A549 (cell line): Measurements from ENCODE around the gene ITPRIP. TPM values are rescaled to one million over a fixed set of nuclear protein-coding genes. Genes with fewer than 3 reads are reported as not detected.

ENCODE experiments used
- ATAC-seq, 2 experiments: fragments of 200-7000 bp in 1 of 2; fragments of >200 bp in 1 of 2; cut with Nextera tagmentation in 1 of 2; cut with Tn5 transposase in 1 of 2; 3 replicates each; pipeline versions ENCODE4 v1.8.0 to v1.9.1; 2018 to 2020; ENCODE audit warnings: mild to moderate bottlenecking in 1 of 2, moderate library complexity in 1 of 2
- CTCF ChIA-PET: fragments of 300-600 bp; sonication (Branson Sonifier 250); formaldehyde crosslinking; extraction: SDS; loops from one replicate; lab custom pipeline; 2021; ENCODE audit warnings: antibody characterized with exemption, inconsistent platforms; lab: Yijun Ruan, JAX
- POLR2A ChIA-PET: fragments of 350-600 bp; formaldehyde crosslinking; extraction: SDS; loops from one replicate; lab custom pipeline; 2021; ENCODE audit warnings: antibody characterized with exemption, inconsistent platforms; lab: Yijun Ruan, JAX
- DNase-seq, 2 experiments: peaks; one replicate each; pipeline versions ENCODE4 v3.0.0 to v3.0.0-alpha.2; 2011 to 2016; ENCODE audit warnings: low read depth in 1 of 2, low spot score in 1 of 2
- FAIRE-seq: peaks from 2 replicates; lab custom pipeline; 2011; peaks lifted over from hg19 to GRCh38; lab: Jason Lieb, UNC
- H3K27ac ChIP-seq, 2 experiments: fragments of >200 bp; sonication (Bioruptor Twin); formaldehyde crosslinking; 3 replicates each; pipeline ENCODE4 v1.5.1; 2016 to 2017
- H3K4me1 ChIP-seq: fragments of >200 bp; sonication (Bioruptor Twin); formaldehyde crosslinking; 3 replicates; pipeline ENCODE4 v1.6.1; 2016
- H3K4me2 ChIP-seq: fragments of >200 bp; sonication (Bioruptor Twin); formaldehyde crosslinking; 3 replicates; pipeline ENCODE4 v1.6.1; 2016
- H3K4me3 ChIP-seq: fragments of >200 bp; sonication (Bioruptor Twin); formaldehyde crosslinking; 3 replicates; pipeline ENCODE4 v1.5.1; 2016
- H3K9me3 ChIP-seq: fragments of >200 bp; sonication (Bioruptor Twin); formaldehyde crosslinking; 3 replicates; pipeline ENCODE4 v1.6.1; 2016
- CEBPB ChIP-seq, 2 experiments: fragments of >200 bp in 1 of 2; sonication (Bioruptor Twin) in 1 of 2; formaldehyde crosslinking in 1 of 2; IDR thresholded peaks; 2 replicates each; pipeline ENCODE4 v1.6.1; 2012 to 2016
- EP300 ChIP-seq, 2 experiments: fragments of >200 bp; sonication (Bioruptor Twin); formaldehyde crosslinking; IDR thresholded peaks; 2 replicates in 1 of 2; 3 replicates in 1 of 2; pipeline ENCODE4 v1.6.1; 2016 to 2017
- FOSL2 ChIP-seq, 2 experiments: fragments of 450-650 bp in 1 of 2; fragments of >200 bp in 1 of 2; sonication (Bioruptor Twin) in 1 of 2; formaldehyde crosslinking; IDR thresholded peaks; 2 replicates each; pipeline versions ENCODE4 v1.5.0 to v1.6.1; 2016 to 2020; ENCODE audit warnings: mild to moderate bottlenecking in 1 of 2, moderate library complexity in 1 of 2
- FOXS1 ChIP-seq: fragments of 250-450 bp; sonication (Bioruptor Pico); IDR thresholded peaks from 2 replicates; pipeline ENCODE4 v1.5.0; 2020; ENCODE audit warnings: mild to moderate bottlenecking, moderate library complexity
- GATA3 ChIP-seq: IDR thresholded peaks from 2 replicates; pipeline ENCODE4 v1.6.1; 2012; ENCODE audit warnings: borderline replicate concordance
- KDM1A ChIP-seq: fragments of 200-600 bp; sonication (generic); IDR thresholded peaks from 2 replicates; pipeline ENCODE4 v1.6.1; 2016; ENCODE audit warnings: low read depth, mild to moderate bottlenecking
- MAFK ChIP-seq: fragments of 450-650 bp; IDR thresholded peaks from 2 replicates; pipeline ENCODE4 v1.6.1; 2014; ENCODE audit not compliant: partially characterized antibody
- NR3C1 ChIP-seq: fragments of >200 bp; sonication (Bioruptor Twin); formaldehyde crosslinking; IDR thresholded peaks from 3 replicates; pipeline ENCODE4 v1.6.1; 2017
- PHF8 ChIP-seq: fragments of 200-600 bp; sonication (generic); IDR thresholded peaks from 2 replicates; pipeline ENCODE4 v1.6.1; 2016; ENCODE audit warnings: low read depth, mild to moderate bottlenecking, antibody characterized with exemption, moderate library complexity, borderline replicate concordance
- POLR2AphosphoS2 ChIP-seq: conservative IDR thresholded peaks from 2 replicates; pipeline ENCODE4 v1.6.1; 2012; ENCODE audit warnings: low read length, improper control_type of control experiment, inconsistent platforms
- RAD21 ChIP-seq, 2 experiments: fragments of >200 bp in 1 of 2; sonication (Bioruptor Twin) in 1 of 2; formaldehyde crosslinking in 1 of 2; IDR thresholded peaks in 1 of 2; conservative IDR thresholded peaks in 1 of 2; 2 replicates in 1 of 2; 3 replicates in 1 of 2; pipeline ENCODE4 v1.6.1; 2012 to 2018; ENCODE audit warnings: inconsistent platforms in 1 of 2
- RNF2 ChIP-seq: fragments of 200-600 bp; sonication (generic); IDR thresholded peaks from 2 replicates; pipeline ENCODE4 v1.6.1; 2016; ENCODE audit warnings: low read depth, mild to moderate bottlenecking, antibody characterized with exemption, moderate library complexity, borderline replicate concordance
- WGBS: methylation state at CpG from one replicate; pipeline ENCODE4 v1.1.6; 2017; ENCODE audit errors: missing lambda C conversion rate; 5-methylcytosine and 5-hydroxymethylcytosine counted together
- polyA plus RNA-seq, 4 experiments: library from polyadenylated mRNA; depleted of rRNA in 3 of 4; stranded (reverse); fragments of >200 nt; fragmentation: RNase III in 1 of 4; extraction: RNeasy Plus Mini Kit Qiagen cat#74134 plus additional on column Dnase treatment in 1 of 4; gene quantifications; 2 replicates in 3 of 4; 3 replicates in 1 of 4; pipeline ENCODE4 v1.2.3, GENCODE V29; 2011 to 2017
- TF ChIP-seq, protein P1 (sequence below): fragments of >200 bp; sonication (Bioruptor Twin); formaldehyde crosslinking; IDR thresholded peaks from 3 replicates; pipeline ENCODE4 v1.5.1; 2016
- TF ChIP-seq, protein P2 (sequence below): fragments of >200 bp; sonication (Bioruptor Twin); formaldehyde crosslinking; IDR thresholded peaks from 3 replicates; pipeline ENCODE4 v1.6.1; 2016

The ITPRIP gene
- polyA plus RNA-seq, 2 of the 4 experiments (the other 2 are of a cell fraction), result 14.8 to 21.0 TPM

GRCh38 chr10:104301907-104302690, 36.2 kb downstream of the ITPRIP start:
- 14% methylated on average over 3 of the region's 3 CpGs for WGBS
- POLR2A ChIA-PET, result no interaction called here
- DNase-seq (no peak), ATAC-seq (no peak), FAIRE-seq (no peak)
- Histone ChIP-seq H3K9me3 (no peaks in the 10 kb centered on the region), H3K4me2 (no peak overlapping the region), H3K27ac (no peak overlapping the region), H3K4me1 (peaks cover 13% of the 10 kb centered on the region; the same call in 1 of the 3 replicates), H3K4me3 (no peak overlapping the region)
- CTCF ChIA-PET, result interaction anchor here (6.1 to 17.2 kb wide), 4 partner anchors 11 to 46 kb away, joined by 66 to 267 read pairs (median 132); no protein-coding TSS in a partner anchor
- TF ChIP-seq GATA3, result no peak

DNA sequence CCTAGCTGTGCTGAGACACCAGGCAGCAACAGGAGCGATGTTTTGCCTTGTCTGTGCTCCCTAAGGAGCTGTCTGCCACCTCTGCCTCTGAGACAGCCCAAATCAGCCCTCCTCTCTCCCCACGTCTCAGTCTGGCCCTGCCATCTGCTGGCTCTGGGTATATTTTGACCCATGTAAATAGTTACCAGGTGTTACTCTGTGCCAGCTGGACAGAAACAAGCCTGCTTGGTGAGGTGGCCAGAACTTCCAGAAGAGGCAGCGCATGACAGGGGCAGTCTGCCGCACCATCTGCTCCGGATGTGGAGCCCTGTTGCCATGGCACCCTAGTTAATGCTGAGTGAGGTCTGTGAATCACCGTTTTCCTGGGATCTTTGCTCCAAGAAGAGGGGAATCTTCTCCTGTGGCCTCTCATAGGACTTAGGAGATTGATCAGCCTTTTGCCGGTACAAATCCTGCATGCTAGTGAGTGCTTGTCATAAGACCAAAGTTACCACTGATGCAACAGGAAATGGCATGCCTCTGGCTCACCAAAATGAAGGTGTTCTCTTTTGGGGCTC, 37.5 kb downstream of the ITPRIP start:
- no peak overlapping the region for H3K4me3 ChIP-seq
- DNase-seq (peak; percentile 27 to 59), ATAC-seq (peak; percentile 63), FAIRE-seq (no peak)
- peak; percentile 20 for TF ChIP-seq MAFK
- peak in 1 of 2 experiments; percentile 18; a peak in 1 of 5 replicates for TF ChIP-seq RAD21 (conservative IDR thresholded peaks at IDR 0.05 in 1 of 2, IDR thresholded peaks at IDR 0.05 in 1 of 2)
- no peak for TF ChIP-seq FOXS1 (CRISPR knock-in tag)
- H3K4me1 ChIP-seq, result peaks cover 10% of the 10 kb centered on the region; the same call in 1 of the 3 replicates
- H3K27ac ChIP-seq, result peak overlapping the region in 1 of 2 experiments; percentile 45; a peak in 2 of 6 replicates
- ChIA-PET POLR2A (no interaction called here), CTCF (interaction anchor here (2.1 to 3.9 kb wide), 6 partner anchors 9 to 53 kb away, joined by 6 to 36 read pairs (median 16); partner anchors contain the start of genes CFAP58 and ITPRIP)
- H3K9me3 ChIP-seq, result no peaks in the 10 kb centered on the region
- H3K4me2 ChIP-seq, result peak overlapping the region; percentile 15; the same call in 2 of the 3 replicates
- 36% methylated on average over 7 of the region's 7 CpGs for WGBS

DNA sequence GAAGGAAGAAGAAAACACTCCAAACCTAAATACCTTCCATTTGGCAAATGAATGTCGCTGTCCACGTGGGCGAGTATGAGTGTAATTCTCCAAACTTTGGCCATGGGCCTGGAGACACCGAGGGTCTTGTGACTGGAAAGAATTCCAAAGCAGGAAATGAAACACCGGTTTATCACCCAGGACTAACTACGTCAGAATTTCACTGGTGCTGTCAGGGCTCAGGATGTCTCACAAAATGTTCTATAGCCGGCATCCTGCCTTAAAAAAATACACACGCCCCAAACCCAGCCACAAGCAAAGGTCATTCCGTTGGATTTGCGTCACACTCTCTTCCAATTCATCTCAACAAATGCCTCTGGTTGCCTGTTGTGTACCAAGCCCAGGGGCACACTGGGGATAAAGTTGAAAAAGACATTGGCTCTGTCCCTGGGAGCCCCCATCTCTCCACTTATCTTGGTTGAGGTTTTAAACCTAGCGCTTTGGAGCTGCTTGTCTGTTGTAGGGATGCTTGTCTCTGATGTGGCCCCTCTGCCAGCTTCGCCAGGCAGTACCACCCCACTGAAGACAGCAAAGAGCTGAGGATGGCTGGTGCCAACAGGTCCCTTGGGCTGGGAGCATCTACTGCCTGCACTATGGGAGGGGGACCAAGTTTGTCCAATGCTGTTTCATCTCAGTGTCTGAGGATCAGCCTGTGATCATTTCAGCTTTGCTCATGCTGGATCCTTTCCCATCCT, 38.1 kb downstream of the ITPRIP start:
- WGBS, result 76% methylated on average over 12 of the region's 12 CpGs
- TF ChIP-seq KDM1A (no peak), FOSL2 (IDR thresholded peaks at IDR 0.05) (no peak), FOSL2 (CRISPR knock-in tag; IDR thresholded peaks at IDR 0.05) (no peak), PHF8 (no peak), EP300 (IDR thresholded peaks at IDR 0.05) (no peak), MAFK (no peak), POLR2AphosphoS2 (no peak), CEBPB (IDR thresholded peaks at IDR 0.05) (no peak), RNF2 (no peak), NR3C1 (no peak)
- TF ChIP-seq, protein P1, sequence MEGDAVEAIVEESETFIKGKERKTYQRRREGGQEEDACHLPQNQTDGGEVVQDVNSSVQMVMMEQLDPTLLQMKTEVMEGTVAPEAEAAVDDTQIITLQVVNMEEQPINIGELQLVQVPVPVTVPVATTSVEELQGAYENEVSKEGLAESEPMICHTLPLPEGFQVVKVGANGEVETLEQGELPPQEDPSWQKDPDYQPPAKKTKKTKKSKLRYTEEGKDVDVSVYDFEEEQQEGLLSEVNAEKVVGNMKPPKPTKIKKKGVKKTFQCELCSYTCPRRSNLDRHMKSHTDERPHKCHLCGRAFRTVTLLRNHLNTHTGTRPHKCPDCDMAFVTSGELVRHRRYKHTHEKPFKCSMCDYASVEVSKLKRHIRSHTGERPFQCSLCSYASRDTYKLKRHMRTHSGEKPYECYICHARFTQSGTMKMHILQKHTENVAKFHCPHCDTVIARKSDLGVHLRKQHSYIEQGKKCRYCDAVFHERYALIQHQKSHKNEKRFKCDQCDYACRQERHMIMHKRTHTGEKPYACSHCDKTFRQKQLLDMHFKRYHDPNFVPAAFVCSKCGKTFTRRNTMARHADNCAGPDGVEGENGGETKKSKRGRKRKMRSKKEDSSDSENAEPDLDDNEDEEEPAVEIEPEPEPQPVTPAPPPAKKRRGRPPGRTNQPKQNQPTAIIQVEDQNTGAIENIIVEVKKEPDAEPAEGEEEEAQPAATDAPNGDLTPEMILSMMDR, result no peak
- TF ChIP-seq, protein P2, sequence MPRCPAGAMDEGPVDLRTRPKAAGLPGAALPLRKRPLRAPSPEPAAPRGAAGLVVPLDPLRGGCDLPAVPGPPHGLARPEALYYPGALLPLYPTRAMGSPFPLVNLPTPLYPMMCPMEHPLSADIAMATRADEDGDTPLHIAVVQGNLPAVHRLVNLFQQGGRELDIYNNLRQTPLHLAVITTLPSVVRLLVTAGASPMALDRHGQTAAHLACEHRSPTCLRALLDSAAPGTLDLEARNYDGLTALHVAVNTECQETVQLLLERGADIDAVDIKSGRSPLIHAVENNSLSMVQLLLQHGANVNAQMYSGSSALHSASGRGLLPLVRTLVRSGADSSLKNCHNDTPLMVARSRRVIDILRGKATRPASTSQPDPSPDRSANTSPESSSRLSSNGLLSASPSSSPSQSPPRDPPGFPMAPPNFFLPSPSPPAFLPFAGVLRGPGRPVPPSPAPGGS, result no peak
- TF ChIP-seq, all 56 proteins: peak for 0
- peak overlapping the region; percentile 14 to 45; a peak in 3 of 6 replicates for H3K27ac ChIP-seq
- DNase-seq (peak in 1 of 2 experiments; percentile 24), FAIRE-seq (no peak), ATAC-seq (peak; percentile 10 to 11; a peak in 2 of 6 replicates)
- ChIA-PET CTCF (interaction anchor here (0.7 to 3.9 kb wide), 7 partner anchors 9 to 320 kb away, joined by 3 to 36 read pairs (median 15); partner anchors contain the start of genes CFAP58 and ITPRIP), POLR2A (no interaction called here)
- peak overlapping the region; percentile 15; the same call in 1 of the 3 replicates for H3K4me2 ChIP-seq
- peaks cover 7% of the 10 kb centered on the region; the same call in 1 of the 3 replicates for H3K4me1 ChIP-seq
- H3K9me3 ChIP-seq, result no peaks in the 10 kb centered on the region
- no peak overlapping the region for H3K4me3 ChIP-seq
